MCF 10A (cell line): ENCODE results near the gene HSP90AA1. TPM values are rescaled to one million over a fixed set of nuclear protein-coding genes. Genes with fewer than 3 reads are reported as not detected.
A peak's percentile ranks its signal among the peaks of the same experiment; 100 is the strongest.

Source experiments
- BruUV-seq: library from RNA; stranded (reverse); fragments of 400-500 nt; replicated peaks from 2 replicates; lab custom pipeline; 2021; lab: Mats Ljungman, UMichigan
- CTCF ChIA-PET: fragments of 300-600 bp; sonication (Branson Sonifier 250); formaldehyde crosslinking; extraction: SDS; loops from one replicate; lab custom pipeline; 2021; ENCODE audit warnings: antibody characterized with exemption, inconsistent platforms; lab: Yijun Ruan, JAX
- POLR2A ChIA-PET: fragments of 300-600, 350-650 bp; sonication (Branson Sonifier 250); formaldehyde crosslinking; extraction: SDS; loops from one replicate; lab custom pipeline; 2020; ENCODE audit warnings: antibody characterized with exemption, inconsistent platforms; lab: Yijun Ruan, JAX
- DNase-seq: peaks from one replicate; pipeline ENCODE4 v3.0.0-alpha.2; 2018; ENCODE audit not compliant: unreplicated experiment
- H3K27ac Mint-ChIP-seq: one replicate; pipeline ENCODE4 v1.8.0; 2022; ENCODE audit warnings: mild to moderate bottlenecking, low read depth, mixed read lengths; ENCODE audit not compliant: unreplicated experiment
- H3K27me3 Mint-ChIP-seq: one replicate; pipeline ENCODE4 v1.8.0; 2022; ENCODE audit warnings: mixed read lengths; ENCODE audit not compliant: insufficient read depth, unreplicated experiment
- H3K36me3 Mint-ChIP-seq: one replicate; pipeline ENCODE4 v1.8.0; 2022; ENCODE audit warnings: mild to moderate bottlenecking, moderate library complexity, mixed read lengths; ENCODE audit not compliant: insufficient read depth, unreplicated experiment
- H3K4me1 Mint-ChIP-seq: one replicate; pipeline ENCODE4 v1.8.0; 2022; ENCODE audit warnings: mixed read lengths; ENCODE audit not compliant: insufficient read depth, unreplicated experiment
- H3K4me3 Mint-ChIP-seq: one replicate; pipeline ENCODE4 v1.8.0; 2022; ENCODE audit warnings: mild to moderate bottlenecking, moderate library complexity, mixed read lengths; ENCODE audit not compliant: unreplicated experiment
- H3K9me3 Mint-ChIP-seq: one replicate; pipeline ENCODE4 v1.8.0; 2022; ENCODE audit warnings: mixed read lengths; ENCODE audit not compliant: unreplicated experiment
- CTCF ChIP-seq: fragments of 200-600 bp; IDR thresholded peaks from one replicate; pipeline ENCODE4 v1.8.0; 2022; ENCODE audit warnings: antibody characterized with exemption, mild to moderate bottlenecking; ENCODE audit not compliant: unreplicated experiment
- intact Hi-C: fragments of 100-400 bp; cut with micrococcal nuclease; formaldehyde crosslinking; loops from 2 replicates; pipeline ENCODE4 v1.14.1; 2022
- total RNA-seq: library from RNA; stranded (reverse); gene quantifications from 2 replicates; pipeline ENCODE4 v1.2.3, GENCODE V29; 2022

Gene HSP90AA1
- total RNA-seq, 1 experiment from 2014 or later, result 296 TPM

DNA sequence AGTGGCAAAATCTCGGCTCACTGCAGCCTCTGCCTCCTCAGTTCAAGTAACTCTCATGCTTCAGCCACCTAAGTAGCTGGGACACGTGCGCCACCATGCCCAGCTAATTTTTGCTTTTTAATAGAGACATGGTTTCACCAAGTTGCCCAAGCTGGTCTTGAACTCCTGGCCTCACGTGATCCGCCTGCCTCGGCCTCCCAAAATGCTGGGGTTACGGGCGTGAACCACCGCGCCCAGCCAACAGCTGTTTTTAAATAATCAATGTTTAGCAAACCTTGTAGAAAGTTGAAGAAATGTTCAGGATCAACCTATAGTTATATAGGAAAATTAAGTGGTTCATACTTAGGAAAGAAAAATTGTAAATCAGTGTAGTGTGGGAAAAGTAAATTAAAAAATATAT lies 6.0 kb upstream of the HSP90AA1 start:
- BruUV-seq, result no TSS peak
- no peak for DNase-seq
- ChIA-PET CTCF (interaction anchor here (0.6 to 2.5 kb wide), 5 partner anchors 30 to 331 kb away, joined by 3 to 12 read pairs (median 4); no protein-coding TSS in a partner anchor), POLR2A (no interaction called here)
- Mint-ChIP-seq H3K9me3 (no peaks in the 10 kb centered on the region), H3K4me1 (peaks cover 36% of the 10 kb centered on the region), H3K27me3 (no peaks in the 10 kb centered on the region), H3K36me3 (no peaks in the 10 kb centered on the region), H3K27ac (no peak overlapping the region), H3K4me3 (no peak overlapping the region)
- intact Hi-C loops, result no loop called here
- no peak for TF ChIP-seq CTCF

DNA sequence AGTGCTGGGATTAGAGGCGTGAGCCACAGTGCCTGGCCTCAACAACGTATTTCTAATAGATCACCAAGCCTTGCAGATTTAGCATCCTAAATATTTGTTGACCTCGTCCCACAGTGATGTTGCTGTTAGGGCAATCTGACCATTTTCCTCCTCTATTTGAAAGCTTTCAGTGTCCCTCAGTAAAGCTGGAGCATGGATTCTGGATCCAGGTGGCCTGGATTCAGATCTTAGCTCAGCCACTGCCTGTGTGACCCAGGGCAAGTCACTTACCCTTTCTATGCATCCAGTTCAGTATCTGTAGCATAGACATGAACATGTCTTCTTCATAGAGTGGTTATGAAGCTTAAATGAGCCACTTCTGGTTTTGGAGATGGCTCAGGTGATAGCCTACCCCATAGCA lies 3.9 kb upstream of the HSP90AA1 start:
- POLR2A ChIA-PET, result interaction anchor here (0.6 to 1.0 kb wide), 2 partner anchors 110 to 355 kb away, joined by 3 read pairs; no protein-coding TSS in a partner anchor
- Mint-ChIP-seq H3K4me3 (no peak overlapping the region), H3K27ac (no peak overlapping the region), H3K36me3 (peaks cover 9% of the 10 kb centered on the region), H3K4me1 (peaks cover 26% of the 10 kb centered on the region), H3K9me3 (no peaks in the 10 kb centered on the region), H3K27me3 (no peaks in the 10 kb centered on the region)
- BruUV-seq, result no TSS peak
- TF ChIP-seq CTCF, result no peak
- intact Hi-C loops, result no loop called here
- DNase-seq, result no peak
- CTCF ChIA-PET, result interaction anchor here (2.5 kb wide), 1 partner anchor 129 kb away, joined by 12 read pairs; no protein-coding TSS in a partner anchor

GRCh38 chr14:102089621-102090343 lies 2.9 kb upstream of the HSP90AA1 start:
- Mint-ChIP-seq H3K27ac (peak overlapping the region; percentile 92), H3K36me3 (peaks cover 18% of the 10 kb centered on the region), H3K4me3 (peak overlapping the region; percentile 63), H3K27me3 (no peaks in the 10 kb centered on the region), H3K4me1 (peaks cover 21% of the 10 kb centered on the region), H3K9me3 (no peaks in the 10 kb centered on the region)
- DNase-seq, result no peak
- TF ChIP-seq CTCF, result no peak
- intact Hi-C loops, result no loop called here
- ChIA-PET POLR2A (interaction anchor here (0.6 kb wide), 3 partner anchors 16 to 1813 kb away, joined by 3 to 4 read pairs (median 3); no protein-coding TSS in a partner anchor), CTCF (interaction anchor here (0.7 to 1.3 kb wide), 2 partner anchors 66 to 226 kb away, joined by 3 read pairs; no protein-coding TSS in a partner anchor)
- BruUV-seq, result no TSS peak

- Mint-ChIP-seq H3K4me3 (peak overlapping the region; percentile 63), H3K27me3 (no peaks in the 10 kb centered on the region), H3K9me3 (no peaks in the 10 kb centered on the region), H3K4me1 (peaks cover 25% of the 10 kb centered on the region), H3K36me3 (peaks cover 34% of the 10 kb centered on the region), H3K27ac (peak overlapping the region; percentile 92)
- ChIA-PET POLR2A (interaction anchor here (0.5 to 1.6 kb wide), 16 partner anchors 8 to 366 kb away, joined by 3 to 10 read pairs (median 4); partner anchors contain the start of gene WDR20), CTCF (interaction anchor here (0.6 to 2.1 kb wide), 5 partner anchors 9 to 228 kb away, joined by 3 to 17 read pairs (median 3); no protein-coding TSS in a partner anchor)
- no peak for TF ChIP-seq CTCF
- no TSS peak for BruUV-seq
- DNase-seq, result no peak
- intact Hi-C loops, result no loop called here
Measured at GRCh38 chr14:102088012-102088792, 1.4 kb upstream of the HSP90AA1 start.
